Ishikawa (cell line): ENCODE results near the gene HTRA3.

Experiments used
- CREB1 ChIP-seq: IDR thresholded peaks from 2 replicates; pipeline ENCODE4 v1.6.1; 2012; ENCODE audit warnings: low read depth
- EGR1 ChIP-seq: IDR thresholded peaks from 2 replicates; pipeline ENCODE4 v1.6.1; 2012
- EP300 ChIP-seq: IDR thresholded peaks from 2 replicates; pipeline ENCODE4 v1.6.1; 2012; ENCODE audit warnings: borderline replicate concordance
- RAD21 ChIP-seq: IDR thresholded peaks from 2 replicates; pipeline ENCODE4 v1.6.1; 2012; ENCODE audit warnings: low read depth
- TAF1 ChIP-seq: IDR thresholded peaks from 2 replicates; pipeline ENCODE4 v1.6.1; 2012; ENCODE audit warnings: low read depth, mild to moderate bottlenecking
- TCF12 ChIP-seq: IDR thresholded peaks from 2 replicates; pipeline ENCODE4 v1.6.1; 2012; ENCODE audit warnings: low read depth
- TEAD4 ChIP-seq: IDR thresholded peaks from 2 replicates; pipeline ENCODE4 v1.6.1; 2012
- YY1 ChIP-seq: IDR thresholded peaks from 2 replicates; pipeline ENCODE4 v1.6.1; 2012; ENCODE audit warnings: low read depth
- TF ChIP-seq, protein P1 (sequence below): IDR thresholded peaks from 2 replicates; pipeline ENCODE4 v1.6.1; 2012; ENCODE audit warnings: low read depth, mild to moderate bottlenecking
- TF ChIP-seq, protein P2 (sequence below): IDR thresholded peaks from 2 replicates; pipeline ENCODE4 v1.6.1; 2012

DNA sequence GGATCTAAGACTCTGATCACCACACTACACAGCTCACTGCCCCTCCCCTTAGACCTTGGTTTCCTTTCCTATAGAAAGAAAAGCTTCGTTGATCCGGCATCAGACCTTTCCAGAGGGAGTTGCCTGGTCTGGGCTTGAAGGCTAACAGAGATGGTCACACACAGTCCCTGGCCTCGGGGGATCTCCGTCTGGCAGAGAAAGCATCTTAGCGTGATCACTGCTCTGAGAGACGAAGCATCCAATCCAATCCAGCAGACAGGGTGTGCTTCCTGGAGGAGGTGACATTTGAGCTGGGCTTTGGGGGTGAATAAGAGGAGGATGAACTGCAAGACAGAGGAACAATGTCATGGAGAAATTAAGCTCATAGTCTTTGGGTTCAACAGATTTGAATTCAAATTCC is 49.5 kb downstream of the HTRA3 start:
- TF ChIP-seq, protein P1, sequence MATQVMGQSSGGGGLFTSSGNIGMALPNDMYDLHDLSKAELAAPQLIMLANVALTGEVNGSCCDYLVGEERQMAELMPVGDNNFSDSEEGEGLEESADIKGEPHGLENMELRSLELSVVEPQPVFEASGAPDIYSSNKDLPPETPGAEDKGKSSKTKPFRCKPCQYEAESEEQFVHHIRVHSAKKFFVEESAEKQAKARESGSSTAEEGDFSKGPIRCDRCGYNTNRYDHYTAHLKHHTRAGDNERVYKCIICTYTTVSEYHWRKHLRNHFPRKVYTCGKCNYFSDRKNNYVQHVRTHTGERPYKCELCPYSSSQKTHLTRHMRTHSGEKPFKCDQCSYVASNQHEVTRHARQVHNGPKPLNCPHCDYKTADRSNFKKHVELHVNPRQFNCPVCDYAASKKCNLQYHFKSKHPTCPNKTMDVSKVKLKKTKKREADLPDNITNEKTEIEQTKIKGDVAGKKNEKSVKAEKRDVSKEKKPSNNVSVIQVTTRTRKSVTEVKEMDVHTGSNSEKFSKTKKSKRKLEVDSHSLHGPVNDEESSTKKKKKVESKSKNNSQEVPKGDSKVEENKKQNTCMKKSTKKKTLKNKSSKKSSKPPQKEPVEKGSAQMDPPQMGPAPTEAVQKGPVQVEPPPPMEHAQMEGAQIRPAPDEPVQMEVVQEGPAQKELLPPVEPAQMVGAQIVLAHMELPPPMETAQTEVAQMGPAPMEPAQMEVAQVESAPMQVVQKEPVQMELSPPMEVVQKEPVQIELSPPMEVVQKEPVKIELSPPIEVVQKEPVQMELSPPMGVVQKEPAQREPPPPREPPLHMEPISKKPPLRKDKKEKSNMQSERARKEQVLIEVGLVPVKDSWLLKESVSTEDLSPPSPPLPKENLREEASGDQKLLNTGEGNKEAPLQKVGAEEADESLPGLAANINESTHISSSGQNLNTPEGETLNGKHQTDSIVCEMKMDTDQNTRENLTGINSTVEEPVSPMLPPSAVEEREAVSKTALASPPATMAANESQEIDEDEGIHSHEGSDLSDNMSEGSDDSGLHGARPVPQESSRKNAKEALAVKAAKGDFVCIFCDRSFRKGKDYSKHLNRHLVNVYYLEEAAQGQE: no peak
- TF ChIP-seq RAD21: no peak
- no peak for TF ChIP-seq EP300
- TF ChIP-seq TAF1: no peak
- no peak for TF ChIP-seq CREB1
- TF ChIP-seq TCF12: no peak
- TF ChIP-seq, protein P2, sequence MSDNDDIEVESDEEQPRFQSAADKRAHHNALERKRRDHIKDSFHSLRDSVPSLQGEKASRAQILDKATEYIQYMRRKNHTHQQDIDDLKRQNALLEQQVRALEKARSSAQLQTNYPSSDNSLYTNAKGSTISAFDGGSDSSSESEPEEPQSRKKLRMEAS: no peak
- no peak for TF ChIP-seq TEAD4
- no peak for TF ChIP-seq EGR1
- TF ChIP-seq YY1: no peak
